Bronchial epithelial cell (primary cell): Measurements from ENCODE around the gene DOK6. TPM values are rescaled to one million over a fixed set of nuclear protein-coding genes. Genes with fewer than 3 reads are reported as not detected.

ENCODE experiments used
- DNase-seq: peaks from one replicate; pipeline ENCODE4 v3.0.0-alpha.2; 2010; ENCODE audit warnings: low read depth
- FAIRE-seq: peaks from 2 replicates; lab custom pipeline; 2011; peaks lifted over from hg19 to GRCh38; lab: Jason Lieb, UNC
- H3K27me3 ChIP-seq: 2 replicates; pipeline ENCODE4 v1.5.1; 2011; ENCODE audit warnings: low read length; ENCODE audit not compliant: control insufficient read depth, insufficient read depth
- H3K36me3 ChIP-seq: 2 replicates; pipeline ENCODE4 v1.5.1; 2011; ENCODE audit warnings: low read length; ENCODE audit not compliant: control insufficient read depth, insufficient read depth
- H3K4me3 ChIP-seq: 2 replicates; pipeline ENCODE4 v1.5.1; 2011; ENCODE audit warnings: mild to moderate bottlenecking, low read depth, low read length, control low read depth
- CTCF ChIP-seq: IDR thresholded peaks from 2 replicates; pipeline ENCODE4 v1.5.1; 2011; ENCODE audit warnings: mild to moderate bottlenecking, moderate library complexity, low read length, control low read depth, inconsistent platforms; ENCODE audit not compliant: insufficient read depth, severe bottlenecking
- total RNA-seq: library from RNA; depleted of rRNA; stranded (reverse); fragments of >200 nt; gene quantifications from 2 replicates; pipeline ENCODE4 v1.2.1, GENCODE V29; 2014

DOK6 gene
- total RNA-seq, 1 donor from 2014 or later: not detected

- no peak for DNase-seq
- H3K27me3 ChIP-seq: no peaks in the 10 kb centered on the region
- no peak for TF ChIP-seq CTCF
- no peak for FAIRE-seq
- H3K4me3 ChIP-seq: no peak overlapping the region
- no peaks in the 10 kb centered on the region for H3K36me3 ChIP-seq
These were observed 494.7 kb downstream of the DOK6 start for GRCh38 chr18:69895066-69896047.

DNA sequence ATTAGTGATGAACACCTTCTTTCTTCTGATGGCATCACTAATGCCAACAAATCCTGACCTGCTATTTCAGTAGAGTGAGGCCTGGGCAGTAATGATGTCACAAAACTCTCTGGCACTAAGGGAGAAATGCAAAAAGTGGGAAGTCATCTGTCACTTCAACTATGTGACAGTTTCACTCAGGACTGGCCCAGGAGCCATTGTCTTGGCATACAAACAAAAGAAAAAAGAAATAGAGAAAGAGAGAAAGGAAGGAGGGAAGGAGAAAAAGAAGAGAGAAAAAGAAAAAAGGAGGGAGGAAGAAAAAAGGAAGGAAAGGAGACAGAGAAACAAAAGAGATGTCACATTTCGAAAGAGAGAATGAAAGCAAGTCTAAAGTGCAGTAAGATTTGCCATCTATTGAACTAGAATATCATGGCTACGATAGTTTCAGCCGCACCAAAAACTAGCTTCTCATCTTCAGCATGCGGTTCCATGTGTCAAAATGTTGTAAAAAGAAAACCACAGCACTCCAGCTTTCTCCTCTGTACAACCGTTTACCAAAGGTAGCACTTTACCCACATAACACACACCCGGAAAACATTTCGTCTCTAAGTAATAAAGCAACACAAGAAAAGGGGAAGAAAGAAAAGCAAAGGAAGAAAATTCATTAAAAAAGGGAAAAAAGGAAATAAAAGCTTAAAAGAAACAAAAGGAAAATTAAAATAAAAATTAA lies 496.9 kb downstream of the DOK6 start:
- Histone ChIP-seq H3K27me3 (no peaks in the 10 kb centered on the region), H3K36me3 (no peaks in the 10 kb centered on the region), H3K4me3 (no peak overlapping the region)
- DNase-seq (no peak), FAIRE-seq (no peak)
- no peak for TF ChIP-seq CTCF

GRCh38 chr18:69898241-69898861 lies 497.7 kb downstream of the DOK6 start:
- FAIRE-seq (no peak), DNase-seq (no peak)
- no peak for TF ChIP-seq CTCF
- Histone ChIP-seq H3K4me3 (no peak overlapping the region), H3K36me3 (no peaks in the 10 kb centered on the region), H3K27me3 (no peaks in the 10 kb centered on the region)
